ENCODE results near the gene CARF. TPM values are rescaled to one million over a fixed set of nuclear protein-coding genes. Genes with fewer than 3 reads are reported as not detected.

CARF gene
- total and polyA plus RNA-seq, 5 donors from 2014 or later: 4.1 to 12.3 (median 8.8) TPM

- Mint-ChIP-seq H3K36me3 (peaks cover 4% of the 10 kb centered on the region), H3K27me3 (peaks cover 28% of the 10 kb centered on the region), H3K9me3 (peaks cover 0 to 4% (median 0%) of the 10 kb centered on the region in 7 donors), H3K4me3 (no peak overlapping the region), H3K4me1 (no peaks in the 10 kb centered on the region), H3K27ac (no peak overlapping the region)
- no peaks in the 10 kb centered on the region for H3K4me1 ChIP-seq (ENCODE audit: control insufficient read depth, insufficient read depth, low read length, poor library complexity, severe bottlenecking)
- ATAC-seq (ENCODE audit: low read depth in 2 of 2) (no peak), DNase-seq (no peak)
- no peak overlapping the region for H3K27ac ChIP-seq (ENCODE audit: insufficient read depth, low read length, poor library complexity, severe bottlenecking)
- H3K9me3 ChIP-seq (ENCODE audit: control insufficient read depth in 2 of 2, low read length in 2 of 2): no peaks in the 10 kb centered on the region
- no peak overlapping the region for H3K4me3 ChIP-seq (ENCODE audit: low read depth, low read length)
- no peaks in the 10 kb centered on the region for H3K36me3 ChIP-seq (ENCODE audit: control insufficient read depth, insufficient read depth, low read length)
- no peaks in the 10 kb centered on the region for H3K27me3 ChIP-seq (ENCODE audit: control insufficient read depth, insufficient read depth, low read length)
These were observed 90.2 kb downstream of the CARF start for GRCh38 chr2:203002054-203002821.

- no peak overlapping the region for H3K4me3 Mint-ChIP-seq
- H3K36me3 Mint-ChIP-seq: peaks cover 4% of the 10 kb centered on the region
- DNase-seq: no peak
- no peak overlapping the region for H3K4me3 ChIP-seq (ENCODE audit: low read depth, low read length)
- no peaks in the 10 kb centered on the region for H3K4me1 Mint-ChIP-seq
- H3K9me3 ChIP-seq (ENCODE audit: control insufficient read depth in 2 of 2, low read length in 2 of 2): no peaks in the 10 kb centered on the region
- H3K4me1 ChIP-seq (ENCODE audit: control insufficient read depth, insufficient read depth, low read length, poor library complexity, severe bottlenecking): no peaks in the 10 kb centered on the region
- H3K27ac Mint-ChIP-seq: no peak overlapping the region
- peaks cover 28% of the 10 kb centered on the region for H3K27me3 Mint-ChIP-seq
- H3K27ac ChIP-seq (ENCODE audit: insufficient read depth, low read length, poor library complexity, severe bottlenecking): no peak overlapping the region
- no peaks in the 10 kb centered on the region for H3K27me3 ChIP-seq (ENCODE audit: control insufficient read depth, insufficient read depth, low read length)
- no peaks in the 10 kb centered on the region for H3K36me3 ChIP-seq (ENCODE audit: control insufficient read depth, insufficient read depth, low read length)
- H3K9me3 Mint-ChIP-seq: peaks cover 0 to 4% (median 0%) of the 10 kb centered on the region in 7 donors
- no peak for ATAC-seq (ENCODE audit: low read depth in 2 of 2)
These were observed 91.6 kb downstream of the CARF start for GRCh38 chr2:203003716-203004115.

- peak within 1 kb of the TSS; percentile 99 for H3K4me3 ChIP-seq (ENCODE audit: low read depth, low read length)
- ATAC-seq (ENCODE audit: low read depth in 2 of 2): peak; percentile 91 to 93
- no peaks in the 10 kb centered on the region for H3K36me3 Mint-ChIP-seq
- peaks cover 26% of the 10 kb centered on the region for H3K4me1 ChIP-seq (ENCODE audit: control insufficient read depth, insufficient read depth, low read length, poor library complexity, severe bottlenecking)
- H3K4me3 Mint-ChIP-seq: peak within 1 kb of the TSS; percentile 88 to 96 (median 92)
- no peaks in the 10 kb centered on the region for H3K36me3 ChIP-seq (ENCODE audit: control insufficient read depth, insufficient read depth, low read length)
- peaks cover 0 to 1% (median 0%) of the 10 kb centered on the region in 7 donors for H3K9me3 Mint-ChIP-seq
- peaks cover 27 to 45% (median 34%) of the 10 kb centered on the region in 4 donors for H3K4me1 Mint-ChIP-seq
- H3K9me3 ChIP-seq (ENCODE audit: control insufficient read depth in 2 of 2, low read length in 2 of 2): no peaks in the 10 kb centered on the region
- peak; percentile 94 to 98 (median 96) for DNase-seq
- peaks cover 29% of the 10 kb centered on the region for H3K27me3 Mint-ChIP-seq
- peak within 1 kb of the TSS; percentile 88 to 99 (median 96) for H3K27ac Mint-ChIP-seq
- peak within 1 kb of the TSS; percentile 87 for H3K27ac ChIP-seq (ENCODE audit: insufficient read depth, low read length, poor library complexity, severe bottlenecking)
- peaks cover 5% of the 10 kb centered on the region for H3K27me3 ChIP-seq (ENCODE audit: control insufficient read depth, insufficient read depth, low read length)
These were observed 102.6 kb downstream of the CARF start, which contains the start of gene NBEAL1 for GRCh38 chr2:203014456-203015199. NBEAL1 (plus strand) TSS chr2:203014875; CDS start chr2:203016385, 1,510 bp downstream.

GRCh38 chr2:203016716-203017115 lies 104.6 kb downstream of the CARF start:
- ATAC-seq (ENCODE audit: low read depth in 2 of 2): no peak
- Histone ChIP-seq H3K4me3 (ENCODE audit: low read depth, low read length) (peak overlapping the region; percentile 6), H3K27me3 (ENCODE audit: control insufficient read depth, insufficient read depth, low read length) (no peaks in the 10 kb centered on the region), H3K4me1 (ENCODE audit: control insufficient read depth, insufficient read depth, low read length, poor library complexity, severe bottlenecking) (peaks cover 26% of the 10 kb centered on the region), H3K36me3 (ENCODE audit: control insufficient read depth, insufficient read depth, low read length) (no peaks in the 10 kb centered on the region), H3K9me3 (ENCODE audit: control insufficient read depth in 2 of 2, low read length in 2 of 2) (no peaks in the 10 kb centered on the region), H3K27ac (ENCODE audit: insufficient read depth, low read length, poor library complexity, severe bottlenecking) (no peak overlapping the region)
- H3K27ac Mint-ChIP-seq: peak overlapping the region in 1 of 3 donors; percentile 64
- H3K36me3 Mint-ChIP-seq: no peaks in the 10 kb centered on the region
- H3K4me3 Mint-ChIP-seq: peak overlapping the region in 3 of 4 donors; percentile 36 to 88 (median 52)
- H3K4me1 Mint-ChIP-seq: peaks cover 27 to 46% (median 37%) of the 10 kb centered on the region in 4 donors
- H3K9me3 Mint-ChIP-seq: peaks cover 0 to 1% (median 0%) of the 10 kb centered on the region in 7 donors
- peaks cover 10% of the 10 kb centered on the region for H3K27me3 Mint-ChIP-seq
- no peak for DNase-seq

GRCh38 chr2:203018181-203018580 lies 106.1 kb downstream of the CARF start:
- Mint-ChIP-seq H3K27ac (peak overlapping the region in 1 of 3 donors; percentile 38), H3K9me3 (no peaks in the 10 kb centered on the region), H3K4me1 (peaks cover 29 to 48% (median 37%) of the 10 kb centered on the region in 4 donors), H3K4me3 (peak overlapping the region; percentile 3 to 86 (median 49)), H3K27me3 (peaks cover 4% of the 10 kb centered on the region), H3K36me3 (no peaks in the 10 kb centered on the region)
- peak overlapping the region; percentile 33 for H3K4me3 ChIP-seq (ENCODE audit: low read depth, low read length)
- DNase-seq (peak in 1 of 3 donors; percentile 21), ATAC-seq (ENCODE audit: low read depth in 2 of 2) (no peak)
- peaks cover 26% of the 10 kb centered on the region for H3K4me1 ChIP-seq (ENCODE audit: control insufficient read depth, insufficient read depth, low read length, poor library complexity, severe bottlenecking)
- no peaks in the 10 kb centered on the region for H3K9me3 ChIP-seq (ENCODE audit: control insufficient read depth in 2 of 2, low read length in 2 of 2)
- no peaks in the 10 kb centered on the region for H3K27me3 ChIP-seq (ENCODE audit: control insufficient read depth, insufficient read depth, low read length)
- no peaks in the 10 kb centered on the region for H3K36me3 ChIP-seq (ENCODE audit: control insufficient read depth, insufficient read depth, low read length)
- H3K27ac ChIP-seq (ENCODE audit: insufficient read depth, low read length, poor library complexity, severe bottlenecking): no peak overlapping the region

- H3K27me3 ChIP-seq (ENCODE audit: control insufficient read depth, insufficient read depth, low read length): no peaks in the 10 kb centered on the region
- no peak overlapping the region for H3K27ac ChIP-seq (ENCODE audit: insufficient read depth, low read length, poor library complexity, severe bottlenecking)
- Mint-ChIP-seq H3K27me3 (peaks cover 3% of the 10 kb centered on the region), H3K27ac (no peak overlapping the region), H3K4me1 (peaks cover 29 to 43% (median 37%) of the 10 kb centered on the region in 4 donors), H3K9me3 (no peaks in the 10 kb centered on the region), H3K4me3 (peak overlapping the region in 2 of 4 donors; percentile 6 to 22), H3K36me3 (no peaks in the 10 kb centered on the region)
- H3K9me3 ChIP-seq (ENCODE audit: control insufficient read depth in 2 of 2, low read length in 2 of 2): no peaks in the 10 kb centered on the region
- no peak for ATAC-seq (ENCODE audit: low read depth in 2 of 2)
- no peaks in the 10 kb centered on the region for H3K36me3 ChIP-seq (ENCODE audit: control insufficient read depth, insufficient read depth, low read length)
- H3K4me1 ChIP-seq (ENCODE audit: control insufficient read depth, insufficient read depth, low read length, poor library complexity, severe bottlenecking): peaks cover 26% of the 10 kb centered on the region
- no peak overlapping the region for H3K4me3 ChIP-seq (ENCODE audit: low read depth, low read length)
- DNase-seq: no peak
These were observed 107.1 kb downstream of the CARF start for GRCh38 chr2:203019142-203019541.

- Histone ChIP-seq H3K36me3 (ENCODE audit: control insufficient read depth, insufficient read depth, low read length) (no peaks in the 10 kb centered on the region), H3K27me3 (ENCODE audit: control insufficient read depth, insufficient read depth, low read length) (no peaks in the 10 kb centered on the region), H3K4me1 (ENCODE audit: control insufficient read depth, insufficient read depth, low read length, poor library complexity, severe bottlenecking) (peaks cover 12% of the 10 kb centered on the region), H3K27ac (ENCODE audit: insufficient read depth, low read length, poor library complexity, severe bottlenecking) (no peak overlapping the region), H3K9me3 (ENCODE audit: control insufficient read depth in 2 of 2, low read length in 2 of 2) (no peaks in the 10 kb centered on the region), H3K4me3 (ENCODE audit: low read depth, low read length) (no peak overlapping the region)
- H3K4me3 Mint-ChIP-seq: no peak overlapping the region
- no peaks in the 10 kb centered on the region for H3K9me3 Mint-ChIP-seq
- no peak for DNase-seq
- H3K36me3 Mint-ChIP-seq: no peaks in the 10 kb centered on the region
- H3K27ac Mint-ChIP-seq: no peak overlapping the region
- peaks cover 19 to 31% (median 21%) of the 10 kb centered on the region in 4 donors for H3K4me1 Mint-ChIP-seq
- no peak for ATAC-seq (ENCODE audit: low read depth in 2 of 2)
- H3K27me3 Mint-ChIP-seq: no peaks in the 10 kb centered on the region
These were observed 109.9 kb downstream of the CARF start for GRCh38 chr2:203021991-203022390.
